Left ventricle myocardium inferior (tissue), 1 donor: ENCODE measurements around the gene TOP3A. TPM values are rescaled to one million over a fixed set of nuclear protein-coding genes. Genes with fewer than 3 reads are reported as not detected.
"Not testable (repeated sequence)": the region's sequence is repeated elsewhere in the genome, so short reads cannot be mapped to it uniquely, and the experiment has no call there.

Experiments
- DNase-seq: peaks from one replicate; pipeline ENCODE4 v3.0.0-alpha.2; 2020
- H3K27ac ChIP-seq: fragments of 200-600 bp; replicated peaks from 2 replicates; pipeline ENCODE4 v1.8.0; 2021
- H3K27me3 ChIP-seq: fragments of 200-600 bp; 2 replicates; pipeline ENCODE4 v1.8.0; 2021; ENCODE audit warnings: low read depth
- H3K36me3 ChIP-seq: fragments of 200-600 bp; 2 replicates; pipeline ENCODE4 v1.8.0; 2021
- H3K4me1 ChIP-seq: fragments of 200-600 bp; 2 replicates; pipeline ENCODE4 v1.8.0; 2021
- H3K4me3 ChIP-seq: fragments of 200-600 bp; 2 replicates; pipeline ENCODE4 v1.8.0; 2021; ENCODE audit warnings: mild to moderate bottlenecking, moderate library complexity
- H3K9me3 ChIP-seq: fragments of 200-600 bp; replicated peaks from 2 replicates; pipeline ENCODE4 v1.8.0; 2021
- intact Hi-C: fragments of 100-400 bp; cut with micrococcal nuclease; formaldehyde crosslinking; loops from one replicate; pipeline ENCODE4 v1.11.0; 2022
- total RNA-seq: library from RNA; stranded (reverse); fragmentation: NEBNext Ultra II Directional; extraction: Animal tissue kit (Norgen Biotek cat#: 25700); gene quantifications from one replicate; pipeline ENCODE4 v1.2.1, GENCODE V29; 2021
- TF ChIP-seq, protein P1 (sequence below): fragments of 200-600 bp; IDR thresholded peaks from 2 replicates; pipeline ENCODE4 v1.8.0; 2021; ENCODE audit warnings: antibody characterized with exemption, mild to moderate bottlenecking, borderline replicate concordance
- donor health status: DM: no; HTN: yes; CAD: no; lungs with severe emphysema.

TOP3A gene
- total RNA-seq, 1 donor from 2014 or later, result 10.4 TPM

DNA sequence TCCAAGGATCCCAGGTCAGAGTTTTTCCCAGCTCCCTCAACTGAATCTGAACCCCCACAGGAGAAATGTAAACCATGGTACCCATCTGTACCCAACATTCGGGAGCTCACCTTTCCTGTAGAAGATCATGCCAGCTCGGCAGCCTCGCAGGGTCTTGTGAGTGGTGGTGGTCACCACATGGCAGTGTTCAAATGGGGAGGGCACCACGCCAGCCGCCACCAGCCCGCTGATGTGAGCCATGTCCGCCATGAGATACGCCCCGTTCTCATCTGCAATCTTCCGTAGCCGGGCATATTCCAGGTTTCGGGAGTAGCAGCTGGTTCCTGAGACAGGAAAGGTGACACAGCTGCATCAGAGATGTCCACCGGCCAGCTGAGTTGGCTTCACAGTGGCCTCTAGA, 25.1 kb upstream of the TOP3A start:
- Histone ChIP-seq H3K4me1 (no peaks in the 10 kb centered on the region), H3K36me3 (peaks cover 34% of the 10 kb centered on the region), H3K27ac (no peak overlapping the region), H3K27me3 (no peaks in the 10 kb centered on the region), H3K9me3 (no peaks in the 10 kb centered on the region), H3K4me3 (no peak overlapping the region)
- no peak for DNase-seq
- intact Hi-C loops, result no loop called here
- TF ChIP-seq, protein P1, sequence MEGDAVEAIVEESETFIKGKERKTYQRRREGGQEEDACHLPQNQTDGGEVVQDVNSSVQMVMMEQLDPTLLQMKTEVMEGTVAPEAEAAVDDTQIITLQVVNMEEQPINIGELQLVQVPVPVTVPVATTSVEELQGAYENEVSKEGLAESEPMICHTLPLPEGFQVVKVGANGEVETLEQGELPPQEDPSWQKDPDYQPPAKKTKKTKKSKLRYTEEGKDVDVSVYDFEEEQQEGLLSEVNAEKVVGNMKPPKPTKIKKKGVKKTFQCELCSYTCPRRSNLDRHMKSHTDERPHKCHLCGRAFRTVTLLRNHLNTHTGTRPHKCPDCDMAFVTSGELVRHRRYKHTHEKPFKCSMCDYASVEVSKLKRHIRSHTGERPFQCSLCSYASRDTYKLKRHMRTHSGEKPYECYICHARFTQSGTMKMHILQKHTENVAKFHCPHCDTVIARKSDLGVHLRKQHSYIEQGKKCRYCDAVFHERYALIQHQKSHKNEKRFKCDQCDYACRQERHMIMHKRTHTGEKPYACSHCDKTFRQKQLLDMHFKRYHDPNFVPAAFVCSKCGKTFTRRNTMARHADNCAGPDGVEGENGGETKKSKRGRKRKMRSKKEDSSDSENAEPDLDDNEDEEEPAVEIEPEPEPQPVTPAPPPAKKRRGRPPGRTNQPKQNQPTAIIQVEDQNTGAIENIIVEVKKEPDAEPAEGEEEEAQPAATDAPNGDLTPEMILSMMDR, result no peak

DNA sequence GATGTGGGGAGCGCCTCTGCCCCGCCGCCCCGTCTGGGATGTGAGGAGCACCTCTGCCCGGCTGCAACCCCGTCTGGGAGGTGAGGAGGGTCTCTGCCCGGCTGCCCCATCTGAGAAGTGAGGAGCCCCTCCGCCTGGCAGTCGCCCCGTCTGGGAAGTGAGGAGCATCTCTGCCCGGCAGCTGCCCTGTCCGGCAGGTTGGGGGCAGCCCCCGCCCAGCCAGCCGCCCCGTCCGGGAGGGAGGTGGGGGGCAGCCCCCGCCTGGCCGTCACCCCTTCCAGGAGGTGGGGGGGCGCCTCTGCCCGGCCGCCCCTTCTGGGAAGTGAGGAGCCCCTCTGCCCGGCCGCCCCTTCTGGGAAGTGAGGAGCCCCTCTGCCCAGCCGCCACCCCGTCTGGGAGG, 23.4 kb upstream of the TOP3A start:
- H3K4me3 ChIP-seq, H3K9me3 ChIP-seq, H3K27ac ChIP-seq, H3K4me1 ChIP-seq, intact Hi-C loops, H3K27me3 ChIP-seq, DNase-seq: not testable (repeated sequence)
- H3K36me3 ChIP-seq, result peaks cover 40% of the 10 kb centered on the region

- DNase-seq, result no peak
- H3K27me3 ChIP-seq, result no peaks in the 10 kb centered on the region
- TF ChIP-seq, protein P1, result no peak
- no peaks in the 10 kb centered on the region for H3K9me3 ChIP-seq
- H3K27ac ChIP-seq, result no peak overlapping the region
- no peak overlapping the region for H3K4me3 ChIP-seq
- H3K4me1 ChIP-seq, result no peaks in the 10 kb centered on the region
- peaks cover 68% of the 10 kb centered on the region for H3K36me3 ChIP-seq
- intact Hi-C loops, result no loop called here
Observed at GRCh38 chr17:18332909-18333489, 18.2 kb upstream of the TOP3A start.

DNA sequence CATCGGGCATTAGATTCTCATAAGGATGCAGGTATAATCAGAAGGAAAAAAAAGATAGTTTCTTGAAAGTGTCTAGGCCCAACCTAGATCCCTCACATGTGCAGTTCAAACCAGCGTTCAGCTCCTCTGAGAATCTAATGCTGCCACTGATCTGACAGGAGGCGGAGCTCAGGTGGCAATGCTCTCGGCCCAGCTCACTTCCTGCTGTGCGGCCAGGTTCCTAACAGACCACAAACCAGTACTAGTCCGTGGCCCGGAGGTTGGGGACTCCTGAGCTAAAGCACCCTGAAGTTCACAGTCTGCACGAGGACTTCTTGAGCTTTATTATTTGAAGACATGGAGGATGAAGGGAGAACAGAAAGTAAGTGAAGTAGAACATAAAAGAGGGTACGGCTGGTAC, 17.1 kb upstream of the TOP3A start:
- TF ChIP-seq, protein P1, result no peak
- H3K4me1 ChIP-seq, result no peaks in the 10 kb centered on the region
- H3K27ac ChIP-seq, result no peak overlapping the region
- no peak for DNase-seq
- intact Hi-C loops, result no loop called here
- no peaks in the 10 kb centered on the region for H3K9me3 ChIP-seq
- peaks cover 79% of the 10 kb centered on the region for H3K36me3 ChIP-seq
- H3K4me3 ChIP-seq, result no peak overlapping the region
- no peaks in the 10 kb centered on the region for H3K27me3 ChIP-seq

DNA sequence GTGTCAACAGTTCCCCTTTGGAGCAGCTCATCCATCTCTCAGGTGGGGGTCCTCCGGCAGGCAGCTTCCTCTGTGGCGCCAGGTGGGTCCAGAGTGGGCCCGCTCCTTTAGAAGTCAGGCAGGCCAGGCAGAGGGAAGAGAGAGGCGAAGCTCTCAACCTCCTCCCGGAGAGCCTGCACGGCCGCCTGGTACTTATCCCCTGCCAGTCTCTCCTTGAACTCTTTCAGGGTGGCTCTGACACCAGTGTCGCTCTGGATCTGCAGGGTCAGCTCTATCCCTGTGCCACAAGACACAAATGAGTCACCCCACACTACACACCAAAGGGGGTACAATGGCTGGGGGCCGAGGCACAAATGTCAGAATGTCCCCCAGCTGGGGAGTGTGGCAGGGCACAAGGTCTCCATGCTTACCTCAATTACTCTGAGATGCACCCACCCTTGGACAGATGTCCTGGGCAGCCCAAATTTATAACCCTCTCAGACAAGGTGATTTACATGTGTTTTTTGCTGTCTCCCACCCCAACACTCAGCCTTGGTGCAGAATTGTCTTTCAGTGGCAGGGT, 13.9 kb upstream of the TOP3A start:
- no peaks in the 10 kb centered on the region for H3K27me3 ChIP-seq
- H3K4me1 ChIP-seq, result no peaks in the 10 kb centered on the region
- H3K36me3 ChIP-seq, result peaks cover 90% of the 10 kb centered on the region
- H3K27ac ChIP-seq, result no peak overlapping the region
- intact Hi-C loops, result no loop called here
- no peak overlapping the region for H3K4me3 ChIP-seq
- no peaks in the 10 kb centered on the region for H3K9me3 ChIP-seq
- TF ChIP-seq, protein P1, result no peak
- no peak for DNase-seq

GRCh38 chr17:18327556-18327955, 12.8 kb upstream of the TOP3A start:
- H3K4me3 ChIP-seq, result no peak overlapping the region
- H3K36me3 ChIP-seq, result peaks cover 95% of the 10 kb centered on the region
- no peaks in the 10 kb centered on the region for H3K9me3 ChIP-seq
- H3K27me3 ChIP-seq, result no peaks in the 10 kb centered on the region
- no peak for DNase-seq
- no peak overlapping the region for H3K27ac ChIP-seq
- no peaks in the 10 kb centered on the region for H3K4me1 ChIP-seq
- intact Hi-C loops, result no loop called here
- TF ChIP-seq, protein P1, result no peak
